Measurements from ENCODE around the gene SLIT3. TPM values are rescaled to one million over a fixed set of nuclear protein-coding genes. Genes with fewer than 3 reads are reported as not detected.

The SLIT3 gene
- total and polyA plus RNA-seq, 10 of the 15 experiments (the other 5 are each of a cell fraction or from before 2014, with no cell fraction given), result 0.05 TPM; not detected in 9

DNA sequence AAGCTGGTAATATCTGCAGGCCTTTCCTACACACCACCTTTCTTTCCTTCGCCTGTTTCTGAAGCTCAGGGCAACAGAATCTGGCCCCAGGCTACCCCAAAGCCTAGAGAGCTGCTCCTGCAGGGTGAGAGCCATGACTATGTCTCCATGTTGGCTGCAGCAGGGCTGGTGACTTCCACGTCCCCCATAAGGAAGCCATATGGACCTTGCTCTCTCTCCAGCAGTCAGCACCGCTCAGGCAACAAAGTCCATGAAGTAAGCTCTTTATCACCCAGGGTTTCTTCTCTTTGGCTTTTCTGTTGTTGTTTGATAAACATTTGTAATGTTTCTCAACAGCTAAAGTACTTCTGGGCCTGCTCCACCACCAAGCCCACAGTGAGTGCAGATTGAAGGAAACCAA is 125.2 kb downstream of the SLIT3 start:
- WGBS (ENCODE audit: insufficient coverage, insufficient replicate concordance, low lambda C conversion rate, missing lambda C conversion rate), result 8% methylated on average over 3 of the region's 3 CpGs
- FAIRE-seq, result no peak
- Histone ChIP-seq H4K20me1 (ENCODE audit: control insufficient read depth, insufficient read depth) (no peaks in the 10 kb centered on the region), H3K4me2 (ENCODE audit: control insufficient read depth, insufficient read depth) (no peak overlapping the region), H3K4me1 (ENCODE audit: control insufficient read depth, insufficient read depth, low read length) (no peaks in the 10 kb centered on the region), H3K9me3 (replicated peaks; ENCODE audit: control insufficient read depth, insufficient read depth, low read length) (no peaks in the 10 kb centered on the region), H3K79me2 (ENCODE audit: control insufficient read depth, insufficient read depth, low read length) (no peaks in the 10 kb centered on the region), H3K36me3 (ENCODE audit: control insufficient read depth in 2 of 2, insufficient read depth in 2 of 2, low read length in 1 of 2) (no peaks in the 10 kb centered on the region), H3K27me3 (replicated peaks in 1 of 2; ENCODE audit: control insufficient read depth in 2 of 2, insufficient read depth in 2 of 2, low read length in 1 of 2) (no peaks in the 10 kb centered on the region; a peak in 1 of 4 replicates), H3K4me3 (no peak overlapping the region), H3K9ac (ENCODE audit: control insufficient read depth, insufficient read depth, low read length) (no peak overlapping the region), H3K27ac (ENCODE audit: control insufficient read depth, insufficient read depth) (no peak overlapping the region), H2AFZ (ENCODE audit: control insufficient read depth, low read depth, low read length) (no peak overlapping the region)
- ATAC-seq, result no peak
- ChIA-PET CTCF (no interaction called here), POLR2A (no interaction called here), RAD21 (ENCODE audit: unreplicated experiment) (no interaction called here), SMC1A (ENCODE audit: uncharacterized antibody, unreplicated experiment) (no interaction called here)
- intact Hi-C loops (cut with micrococcal nuclease; ENCODE audit: unreplicated experiment), result no loop called here
- in situ Hi-C loops (cut with MboI), result no loop called here
- DNase-seq (ENCODE audit: low read depth, low spot score), result no peak
- no TSS peak for BruUV-seq (replicated peaks)
- TF ChIP-seq SPI1 (IDR thresholded peaks at IDR 0.05; ENCODE audit: borderline replicate concordance, insufficient read depth, low read depth, low read length) (no peak), TCF12 (IDR thresholded peaks at IDR 0.05; ENCODE audit: low read depth, low read length) (no peak), RCOR1 (conservative IDR thresholded peaks at IDR 0.05; ENCODE audit: low read depth, low read length) (no peak)
- TF ChIP-seq, protein P1, sequence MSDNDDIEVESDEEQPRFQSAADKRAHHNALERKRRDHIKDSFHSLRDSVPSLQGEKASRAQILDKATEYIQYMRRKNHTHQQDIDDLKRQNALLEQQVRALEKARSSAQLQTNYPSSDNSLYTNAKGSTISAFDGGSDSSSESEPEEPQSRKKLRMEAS (IDR thresholded peaks at IDR 0.05; ENCODE audit: low read depth, low read length), result no peak
- TF ChIP-seq, protein P2, sequence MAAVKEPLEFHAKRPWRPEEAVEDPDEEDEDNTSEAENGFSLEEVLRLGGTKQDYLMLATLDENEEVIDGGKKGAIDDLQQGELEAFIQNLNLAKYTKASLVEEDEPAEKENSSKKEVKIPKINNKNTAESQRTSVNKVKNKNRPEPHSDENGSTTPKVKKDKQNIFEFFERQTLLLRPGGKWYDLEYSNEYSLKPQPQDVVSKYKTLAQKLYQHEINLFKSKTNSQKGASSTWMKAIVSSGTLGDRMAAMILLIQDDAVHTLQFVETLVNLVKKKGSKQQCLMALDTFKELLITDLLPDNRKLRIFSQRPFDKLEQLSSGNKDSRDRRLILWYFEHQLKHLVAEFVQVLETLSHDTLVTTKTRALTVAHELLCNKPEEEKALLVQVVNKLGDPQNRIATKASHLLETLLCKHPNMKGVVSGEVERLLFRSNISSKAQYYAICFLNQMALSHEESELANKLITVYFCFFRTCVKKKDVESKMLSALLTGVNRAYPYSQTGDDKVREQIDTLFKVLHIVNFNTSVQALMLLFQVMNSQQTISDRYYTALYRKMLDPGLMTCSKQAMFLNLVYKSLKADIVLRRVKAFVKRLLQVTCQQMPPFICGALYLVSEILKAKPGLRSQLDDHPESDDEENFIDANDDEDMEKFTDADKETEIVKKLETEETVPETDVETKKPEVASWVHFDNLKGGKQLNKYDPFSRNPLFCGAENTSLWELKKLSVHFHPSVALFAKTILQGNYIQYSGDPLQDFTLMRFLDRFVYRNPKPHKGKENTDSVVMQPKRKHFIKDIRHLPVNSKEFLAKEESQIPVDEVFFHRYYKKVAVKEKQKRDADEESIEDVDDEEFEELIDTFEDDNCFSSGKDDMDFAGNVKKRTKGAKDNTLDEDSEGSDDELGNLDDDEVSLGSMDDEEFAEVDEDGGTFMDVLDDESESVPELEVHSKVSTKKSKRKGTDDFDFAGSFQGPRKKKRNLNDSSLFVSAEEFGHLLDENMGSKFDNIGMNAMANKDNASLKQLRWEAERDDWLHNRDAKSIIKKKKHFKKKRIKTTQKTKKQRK (IDR thresholded peaks at IDR 0.05; ENCODE audit: low read depth, low read length), result no peak
- TF ChIP-seq, protein P3, sequence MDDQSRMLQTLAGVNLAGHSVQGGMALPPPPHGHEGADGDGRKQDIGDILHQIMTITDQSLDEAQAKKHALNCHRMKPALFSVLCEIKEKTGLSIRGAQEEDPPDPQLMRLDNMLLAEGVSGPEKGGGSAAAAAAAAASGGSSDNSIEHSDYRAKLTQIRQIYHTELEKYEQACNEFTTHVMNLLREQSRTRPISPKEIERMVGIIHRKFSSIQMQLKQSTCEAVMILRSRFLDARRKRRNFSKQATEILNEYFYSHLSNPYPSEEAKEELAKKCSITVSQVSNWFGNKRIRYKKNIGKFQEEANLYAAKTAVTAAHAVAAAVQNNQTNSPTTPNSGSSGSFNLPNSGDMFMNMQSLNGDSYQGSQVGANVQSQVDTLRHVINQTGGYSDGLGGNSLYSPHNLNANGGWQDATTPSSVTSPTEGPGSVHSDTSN (IDR thresholded peaks at IDR 0.05; ENCODE audit: insufficient replicate concordance, low read depth, low read length), result no peak
- TF ChIP-seq, protein P4, sequence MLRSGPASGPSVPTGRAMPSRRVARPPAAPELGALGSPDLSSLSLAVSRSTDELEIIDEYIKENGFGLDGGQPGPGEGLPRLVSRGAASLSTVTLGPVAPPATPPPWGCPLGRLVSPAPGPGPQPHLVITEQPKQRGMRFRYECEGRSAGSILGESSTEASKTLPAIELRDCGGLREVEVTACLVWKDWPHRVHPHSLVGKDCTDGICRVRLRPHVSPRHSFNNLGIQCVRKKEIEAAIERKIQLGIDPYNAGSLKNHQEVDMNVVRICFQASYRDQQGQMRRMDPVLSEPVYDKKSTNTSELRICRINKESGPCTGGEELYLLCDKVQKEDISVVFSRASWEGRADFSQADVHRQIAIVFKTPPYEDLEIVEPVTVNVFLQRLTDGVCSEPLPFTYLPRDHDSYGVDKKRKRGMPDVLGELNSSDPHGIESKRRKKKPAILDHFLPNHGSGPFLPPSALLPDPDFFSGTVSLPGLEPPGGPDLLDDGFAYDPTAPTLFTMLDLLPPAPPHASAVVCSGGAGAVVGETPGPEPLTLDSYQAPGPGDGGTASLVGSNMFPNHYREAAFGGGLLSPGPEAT (IDR thresholded peaks at IDR 0.05; ENCODE audit: low read depth), result no peak
